Measurements from ENCODE around the gene PAFAH2.
"Not testable (repeated sequence)": the region's sequence is repeated elsewhere in the genome, so short reads cannot be mapped to it uniquely, and the experiment has no call there.

Gene PAFAH2

GRCh38 chr1:25947027-25947426 is 50.8 kb downstream of the PAFAH2 start:
- Mint-ChIP-seq H3K4me3 (no peak overlapping the region), H3K36me3 (ENCODE audit: low read depth) (peaks cover 4% of the 10 kb centered on the region), H3K27me3 (ENCODE audit: low read depth) (peaks cover 12% of the 10 kb centered on the region), H3K27ac (no peak overlapping the region), H3K9me3 (peaks cover 19% of the 10 kb centered on the region), H3K4me1 (no peaks in the 10 kb centered on the region)
- TF ChIP-seq CTCF (IDR thresholded peaks at IDR 0.05; ENCODE audit: unreplicated experiment in 3 of 3) = no peak

GRCh38 chr1:25945761-25946160 is 52.1 kb downstream of the PAFAH2 start:
- Mint-ChIP-seq H3K36me3 (ENCODE audit: low read depth) (peaks cover 4% of the 10 kb centered on the region), H3K27ac (no peak overlapping the region), H3K4me1 (no peaks in the 10 kb centered on the region), H3K27me3 (ENCODE audit: low read depth) (peaks cover 15% of the 10 kb centered on the region), H3K9me3 (peaks cover 19% of the 10 kb centered on the region), H3K4me3 (no peak overlapping the region)
- no peak for TF ChIP-seq CTCF (IDR thresholded peaks at IDR 0.05; ENCODE audit: unreplicated experiment in 3 of 3)

GRCh38 chr1:25944986-25945385 is 52.9 kb downstream of the PAFAH2 start:
- Mint-ChIP-seq H3K4me3 (no peak overlapping the region), H3K4me1 (no peaks in the 10 kb centered on the region)

GRCh38 chr1:25943511-25943910 is 54.4 kb downstream of the PAFAH2 start:
- H3K36me3 Mint-ChIP-seq (ENCODE audit: low read depth); H3K4me1 Mint-ChIP-seq; H3K4me3 Mint-ChIP-seq; H3K27ac Mint-ChIP-seq: not testable (repeated sequence)
- Mint-ChIP-seq H3K9me3 (peaks cover 19% of the 10 kb centered on the region), H3K27me3 (ENCODE audit: low read depth) (peaks cover 13% of the 10 kb centered on the region)

More at GRCh38 chr1:25944986-25945385, 52.9 kb downstream of the PAFAH2 start:
- Mint-ChIP-seq H3K27me3 (ENCODE audit: low read depth) (peaks cover 14% of the 10 kb centered on the region), H3K27ac (no peak overlapping the region), H3K9me3 (peaks cover 19% of the 10 kb centered on the region), H3K36me3 (ENCODE audit: low read depth) (peaks cover 4% of the 10 kb centered on the region)
- no peak for TF ChIP-seq CTCF (IDR thresholded peaks at IDR 0.05; ENCODE audit: unreplicated experiment in 3 of 3)

GRCh38 chr1:25936947-25937346 is 60.9 kb downstream of the PAFAH2 start:
- peaks cover 21% of the 10 kb centered on the region for H3K27me3 Mint-ChIP-seq (ENCODE audit: low read depth)
- no peak for TF ChIP-seq CTCF (IDR thresholded peaks at IDR 0.05; ENCODE audit: unreplicated experiment in 3 of 3)
- no peak overlapping the region for H3K27ac Mint-ChIP-seq
- H3K9me3 Mint-ChIP-seq = no peaks in the 10 kb centered on the region
- no peak overlapping the region for H3K4me3 Mint-ChIP-seq
- H3K36me3 Mint-ChIP-seq (ENCODE audit: low read depth) = no peaks in the 10 kb centered on the region
- H3K4me1 Mint-ChIP-seq = peaks cover 26% of the 10 kb centered on the region

GRCh38 chr1:25933479-25934365 is 64.1 kb downstream of the PAFAH2 start:
- H3K4me1 Mint-ChIP-seq = peaks cover 26% of the 10 kb centered on the region
- H3K4me3 Mint-ChIP-seq = peak overlapping the region in 1 of 3 experiments; percentile 3
- no peaks in the 10 kb centered on the region for H3K36me3 Mint-ChIP-seq (ENCODE audit: low read depth)
- peak overlapping the region; percentile 30 to 52 (median 34) for H3K27ac Mint-ChIP-seq
- no peak for TF ChIP-seq CTCF (IDR thresholded peaks at IDR 0.05; ENCODE audit: unreplicated experiment in 3 of 3)
- no peaks in the 10 kb centered on the region for H3K9me3 Mint-ChIP-seq
- H3K27me3 Mint-ChIP-seq (ENCODE audit: low read depth) = peaks cover 38% of the 10 kb centered on the region

- Mint-ChIP-seq H3K27ac (peak overlapping the region in 2 of 3 experiments; percentile 30 to 52), H3K4me3 (peak overlapping the region in 1 of 3 experiments; percentile 3), H3K27me3 (ENCODE audit: low read depth) (peaks cover 40% of the 10 kb centered on the region), H3K4me1 (peaks cover 29% of the 10 kb centered on the region)
- H3K36me3 Mint-ChIP-seq (ENCODE audit: low read depth); H3K9me3 Mint-ChIP-seq: not testable (repeated sequence)
These were observed 65.0 kb downstream of the PAFAH2 start for GRCh38 chr1:25932811-25933400.

Data from nephron (organoid).